Measurements from ENCODE around the gene TRPC4.

DNA sequence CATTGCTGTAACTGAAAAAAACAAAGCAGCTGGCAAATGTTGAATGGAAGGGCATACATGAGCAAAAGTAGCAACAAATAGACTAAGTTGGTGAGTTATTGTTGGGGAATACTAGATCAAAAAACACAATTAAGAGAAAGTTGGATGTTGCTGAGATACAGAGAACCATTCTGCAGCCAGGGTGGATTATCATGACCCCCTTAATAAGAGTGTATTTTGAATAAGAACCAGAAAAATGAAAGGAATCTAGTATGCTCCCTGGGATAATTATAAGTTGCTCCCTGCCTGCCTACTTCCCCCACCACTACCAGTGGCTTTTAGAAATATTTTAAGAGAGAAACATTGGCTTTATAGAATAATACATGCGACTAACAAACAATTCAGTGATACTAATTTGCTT, 14.5 kb upstream of the TRPC4 start:
- TF ChIP-seq SIN3A (IDR thresholded peaks at IDR 0.05; ENCODE audit: borderline replicate concordance, insufficient read depth, low read depth, low read length) (no peak), REST (IDR thresholded peaks at IDR 0.05; ENCODE audit: insufficient read depth in 1 of 2, low read depth in 2 of 2, low read length in 1 of 2) (no peak), POLR2AphosphoS5 (IDR thresholded peaks at IDR 0.05; ENCODE audit: low read depth, low read length) (no peak), TCF7L2 (IDR thresholded peaks at IDR 0.05; ENCODE audit: low read depth, low read length) (no peak)
- TF ChIP-seq, protein P1, sequence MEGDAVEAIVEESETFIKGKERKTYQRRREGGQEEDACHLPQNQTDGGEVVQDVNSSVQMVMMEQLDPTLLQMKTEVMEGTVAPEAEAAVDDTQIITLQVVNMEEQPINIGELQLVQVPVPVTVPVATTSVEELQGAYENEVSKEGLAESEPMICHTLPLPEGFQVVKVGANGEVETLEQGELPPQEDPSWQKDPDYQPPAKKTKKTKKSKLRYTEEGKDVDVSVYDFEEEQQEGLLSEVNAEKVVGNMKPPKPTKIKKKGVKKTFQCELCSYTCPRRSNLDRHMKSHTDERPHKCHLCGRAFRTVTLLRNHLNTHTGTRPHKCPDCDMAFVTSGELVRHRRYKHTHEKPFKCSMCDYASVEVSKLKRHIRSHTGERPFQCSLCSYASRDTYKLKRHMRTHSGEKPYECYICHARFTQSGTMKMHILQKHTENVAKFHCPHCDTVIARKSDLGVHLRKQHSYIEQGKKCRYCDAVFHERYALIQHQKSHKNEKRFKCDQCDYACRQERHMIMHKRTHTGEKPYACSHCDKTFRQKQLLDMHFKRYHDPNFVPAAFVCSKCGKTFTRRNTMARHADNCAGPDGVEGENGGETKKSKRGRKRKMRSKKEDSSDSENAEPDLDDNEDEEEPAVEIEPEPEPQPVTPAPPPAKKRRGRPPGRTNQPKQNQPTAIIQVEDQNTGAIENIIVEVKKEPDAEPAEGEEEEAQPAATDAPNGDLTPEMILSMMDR (IDR thresholded peaks at IDR 0.05), result no peak
